ENCODE data around the gene PKMYT1. TPM values are rescaled to one million over a fixed set of nuclear protein-coding genes. Genes with fewer than 3 reads are reported as not detected.

The PKMYT1 gene
- total and polyA plus RNA-seq, 2 experiments from 2014 or later, result 7.7 to 21.0 TPM

DNA sequence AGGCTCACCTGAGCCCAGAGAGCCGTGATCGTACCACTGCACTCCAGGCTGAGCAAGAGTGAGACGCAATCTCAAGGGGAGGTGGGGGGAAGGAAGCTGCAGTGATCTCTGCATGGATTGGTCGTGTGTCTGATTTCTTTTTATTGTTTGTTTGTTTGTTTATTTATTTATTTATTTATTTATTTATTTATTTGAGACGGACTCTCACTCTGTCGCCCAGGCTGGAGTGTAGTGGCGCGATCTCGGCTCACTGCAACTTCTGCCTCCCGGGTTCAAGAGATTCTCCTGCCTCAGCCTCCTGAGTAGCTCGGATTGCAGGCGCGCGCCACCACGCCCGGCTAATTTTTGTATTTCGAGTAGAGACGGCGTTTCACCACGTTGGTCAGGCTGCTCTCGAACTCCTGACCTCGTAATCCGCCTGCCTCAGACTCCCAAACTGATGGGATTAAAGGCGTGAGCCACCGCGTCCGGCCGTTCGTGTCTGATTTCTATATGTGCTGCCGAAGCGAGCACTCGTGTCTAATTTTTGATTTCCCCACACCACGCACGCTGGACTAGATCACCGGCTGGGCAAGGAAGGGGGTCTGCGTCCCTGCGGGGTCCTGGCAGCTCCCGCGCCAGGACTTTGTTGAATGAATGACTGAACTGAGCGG, 39.5 kb upstream of the PKMYT1 start:
- 45% methylated on average over 39 of the region's 40 CpGs for WGBS (ENCODE audit: low lambda C conversion rate, missing lambda C conversion rate)
- DNase-seq (ENCODE audit: low spot score), result no peak
- Histone ChIP-seq H3K4me1 (ENCODE audit: insufficient read depth) (peaks cover 28% of the 10 kb centered on the region), H3K79me2 (peaks cover 36% of the 10 kb centered on the region), H2AFZ (no peak overlapping the region), H3K27me3 (no peaks in the 10 kb centered on the region), H4K20me1 (ENCODE audit: insufficient read depth, poor library complexity, severe bottlenecking) (peaks cover 6% of the 10 kb centered on the region), H3K9me2 (replicated peaks; ENCODE audit: insufficient read depth) (no peaks in the 10 kb centered on the region), H3K36me3 (replicated peaks; ENCODE audit: insufficient read depth, low read depth) (no peaks in the 10 kb centered on the region), H3K4me2 (peak overlapping the region; percentile 99), H3K4me3 (peak overlapping the region; percentile 96), H3K27ac (peak overlapping the region; percentile 98), H3K9me3 (ENCODE audit: low read depth) (no peaks in the 10 kb centered on the region)
- TF ChIP-seq EZH2 (IDR thresholded peaks at IDR 0.05; ENCODE audit: borderline replicate concordance), result no peak
- no peak for TF ChIP-seq EZH2phosphoT487 (IDR thresholded peaks at IDR 0.05; ENCODE audit: low read depth, severe bottlenecking, unreplicated experiment)
- TF ChIP-seq, protein P1, sequence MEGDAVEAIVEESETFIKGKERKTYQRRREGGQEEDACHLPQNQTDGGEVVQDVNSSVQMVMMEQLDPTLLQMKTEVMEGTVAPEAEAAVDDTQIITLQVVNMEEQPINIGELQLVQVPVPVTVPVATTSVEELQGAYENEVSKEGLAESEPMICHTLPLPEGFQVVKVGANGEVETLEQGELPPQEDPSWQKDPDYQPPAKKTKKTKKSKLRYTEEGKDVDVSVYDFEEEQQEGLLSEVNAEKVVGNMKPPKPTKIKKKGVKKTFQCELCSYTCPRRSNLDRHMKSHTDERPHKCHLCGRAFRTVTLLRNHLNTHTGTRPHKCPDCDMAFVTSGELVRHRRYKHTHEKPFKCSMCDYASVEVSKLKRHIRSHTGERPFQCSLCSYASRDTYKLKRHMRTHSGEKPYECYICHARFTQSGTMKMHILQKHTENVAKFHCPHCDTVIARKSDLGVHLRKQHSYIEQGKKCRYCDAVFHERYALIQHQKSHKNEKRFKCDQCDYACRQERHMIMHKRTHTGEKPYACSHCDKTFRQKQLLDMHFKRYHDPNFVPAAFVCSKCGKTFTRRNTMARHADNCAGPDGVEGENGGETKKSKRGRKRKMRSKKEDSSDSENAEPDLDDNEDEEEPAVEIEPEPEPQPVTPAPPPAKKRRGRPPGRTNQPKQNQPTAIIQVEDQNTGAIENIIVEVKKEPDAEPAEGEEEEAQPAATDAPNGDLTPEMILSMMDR (IDR thresholded peaks at IDR 0.05; ENCODE audit: poor library complexity), result no peak

DNA sequence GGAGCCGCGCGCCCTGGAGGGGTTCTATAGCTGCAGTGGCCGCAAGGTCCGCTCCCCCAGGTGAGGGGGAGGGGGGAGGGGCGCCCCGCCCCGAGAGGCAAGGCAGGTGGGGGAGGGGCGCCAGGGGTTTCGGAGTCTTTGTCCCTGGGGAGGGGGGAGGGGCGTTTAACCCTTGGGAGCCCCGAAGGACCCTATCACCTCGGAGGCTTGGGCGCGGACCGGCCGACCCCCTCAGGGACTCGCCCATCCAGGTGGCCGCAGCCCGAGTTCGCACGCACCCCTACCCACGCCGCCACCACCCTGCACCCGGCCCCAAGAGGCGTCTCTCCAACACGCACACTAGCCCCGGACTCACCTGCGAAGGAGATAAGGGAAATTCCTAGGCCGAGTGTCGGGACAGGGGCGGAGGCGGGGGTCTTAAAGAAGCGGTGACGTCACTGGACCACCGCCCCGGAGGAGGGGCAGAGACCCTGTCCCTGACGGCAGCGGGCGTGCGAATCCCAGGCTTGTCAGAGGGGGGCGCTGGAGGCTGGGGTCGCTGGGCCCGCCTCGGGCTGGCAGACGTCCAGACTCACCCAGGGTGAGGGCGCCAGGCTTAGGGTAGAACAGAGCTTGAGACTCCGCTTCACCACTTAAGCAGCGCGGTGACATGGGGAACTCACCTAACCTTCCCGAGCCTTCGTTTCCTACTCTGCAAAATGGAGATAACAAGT, 37.7 kb upstream of the PKMYT1 start, which contains the start of gene CLDN6:
Gene CLDN6, minus strand, starts transcription at position 390 of the 713 bp plus-strand sequence. CDS start 2,162 bp downstream, outside the sequence.
- DNase-seq (ENCODE audit: low spot score), result peak; percentile 94
- Histone ChIP-seq H3K4me1 (ENCODE audit: insufficient read depth) (peaks cover 21% of the 10 kb centered on the region), H3K27me3 (peaks cover 7% of the 10 kb centered on the region), H3K9me2 (replicated peaks; ENCODE audit: insufficient read depth) (no peaks in the 10 kb centered on the region), H3K36me3 (replicated peaks; ENCODE audit: insufficient read depth, low read depth) (no peaks in the 10 kb centered on the region), H2AFZ (no peak within 1 kb of the TSS), H3K9me3 (ENCODE audit: low read depth) (no peaks in the 10 kb centered on the region), H3K79me2 (peaks cover 29% of the 10 kb centered on the region), H3K4me2 (peak within 1 kb of the TSS; percentile 78), H3K27ac (peak within 1 kb of the TSS; percentile 98), H3K4me3 (peak within 1 kb of the TSS; percentile 42), H4K20me1 (ENCODE audit: insufficient read depth, poor library complexity, severe bottlenecking) (peaks cover 6% of the 10 kb centered on the region)
- TF ChIP-seq, protein P1 (IDR thresholded peaks at IDR 0.05; ENCODE audit: poor library complexity), result peak; percentile 63
- TF ChIP-seq EZH2 (IDR thresholded peaks at IDR 0.05; ENCODE audit: borderline replicate concordance) (no peak), EZH2phosphoT487 (IDR thresholded peaks at IDR 0.05; ENCODE audit: low read depth, severe bottlenecking, unreplicated experiment) (no peak)
- 2% methylated on average over 26 of the region's 52 CpGs for WGBS (ENCODE audit: low lambda C conversion rate, missing lambda C conversion rate)

DNA sequence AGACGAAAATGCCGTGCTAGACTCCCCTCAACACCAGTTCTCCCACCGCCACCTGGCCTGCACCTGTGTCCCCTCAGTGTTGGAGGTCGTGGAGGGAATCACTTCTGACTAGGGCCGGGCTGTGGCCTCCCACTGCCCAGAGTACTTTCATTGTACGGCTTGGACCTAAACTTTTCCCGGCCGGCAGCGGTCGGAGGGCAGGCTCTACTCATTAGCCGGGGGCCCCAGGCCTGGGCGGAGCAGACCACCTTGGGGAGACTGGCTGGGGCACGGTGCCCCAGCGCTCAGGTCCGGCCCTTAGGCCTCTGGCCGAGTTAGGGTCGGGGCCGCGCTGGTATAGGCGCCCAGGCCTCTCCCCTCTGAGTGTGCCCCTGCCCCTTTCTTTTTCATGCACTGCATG, 37.1 kb upstream of the PKMYT1 start:
- Histone ChIP-seq H3K4me1 (ENCODE audit: insufficient read depth) (peaks cover 22% of the 10 kb centered on the region), H3K27ac (peak overlapping the region; percentile 98), H3K36me3 (replicated peaks; ENCODE audit: insufficient read depth, low read depth) (no peaks in the 10 kb centered on the region), H3K27me3 (peaks cover 7% of the 10 kb centered on the region), H3K79me2 (peaks cover 28% of the 10 kb centered on the region), H4K20me1 (ENCODE audit: insufficient read depth, poor library complexity, severe bottlenecking) (peaks cover 6% of the 10 kb centered on the region), H3K4me3 (peak overlapping the region; percentile 42), H3K9me2 (replicated peaks; ENCODE audit: insufficient read depth) (no peaks in the 10 kb centered on the region), H3K9me3 (ENCODE audit: low read depth) (no peaks in the 10 kb centered on the region), H2AFZ (no peak overlapping the region), H3K4me2 (peak overlapping the region; percentile 78)
- no peak for DNase-seq (ENCODE audit: low spot score)
- TF ChIP-seq, protein P1 (IDR thresholded peaks at IDR 0.05; ENCODE audit: poor library complexity), result no peak
- no peak for TF ChIP-seq EZH2phosphoT487 (IDR thresholded peaks at IDR 0.05; ENCODE audit: low read depth, severe bottlenecking, unreplicated experiment)
- 12% methylated on average over 20 of the region's 20 CpGs for WGBS (ENCODE audit: low lambda C conversion rate, missing lambda C conversion rate)

Data from hepatocyte (in vitro differentiated cells).